C1 segment of cervical spinal cord (tissue), 14 donors: Measurements from ENCODE around the gene PRKCZ.
"Not testable (repeated sequence)": the region's sequence is repeated elsewhere in the genome, so short reads cannot be mapped to it uniquely, and the experiment has no call there.

Experiments
- DNase-seq, 14 donors: peaks; one replicate each; lab custom pipeline; 2025; lab: John Stamatoyannopoulos, UW

Gene PRKCZ

GRCh38 chr1:2114635-2115007, 64.4 kb downstream of the PRKCZ start:
- DNase-seq: not testable (repeated sequence)

GRCh38 chr1:2115008-2115641, 64.9 kb downstream of the PRKCZ start:
- DNase-seq: no peak

DNA sequence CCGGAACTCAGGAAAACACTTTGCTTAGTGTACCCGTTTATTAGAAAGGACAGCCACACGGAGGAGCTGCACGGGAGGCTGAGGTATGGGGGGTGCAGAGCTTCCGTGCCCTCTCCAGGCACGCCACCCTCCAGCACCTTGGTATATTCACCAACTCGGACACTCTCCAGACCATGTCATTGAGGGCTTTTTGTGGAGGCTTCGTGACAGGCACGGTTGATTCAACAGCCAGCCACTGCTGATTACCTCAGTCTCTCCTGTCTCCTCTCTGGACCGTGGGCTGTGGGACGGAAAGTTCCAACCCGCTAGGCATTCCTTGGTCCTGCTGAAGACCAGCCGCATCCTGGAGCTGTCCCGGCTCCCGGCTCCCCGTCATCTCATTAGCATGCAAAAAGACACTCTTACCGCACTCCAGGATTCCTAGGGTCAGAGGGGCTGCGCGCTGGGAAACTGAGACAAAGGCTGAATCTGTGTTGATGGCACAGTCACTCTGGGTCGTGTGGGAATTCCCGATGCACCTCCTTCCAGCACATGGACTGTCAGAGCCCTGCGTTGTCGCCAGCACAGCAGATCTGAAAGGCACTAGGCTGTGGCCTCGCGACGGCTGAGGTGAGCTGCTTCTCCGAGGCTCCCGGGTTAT, 65.6 kb downstream of the PRKCZ start:
- DNase-seq: peak in 1 of 14 donors; percentile 73

- no peak for DNase-seq
Measured at GRCh38 chr1:2119886-2120285, 69.7 kb downstream of the PRKCZ start.

- DNase-seq: no peak
Measured at GRCh38 chr1:2121101-2121691, 71.0 kb downstream of the PRKCZ start.

GRCh38 chr1:2121794-2122193, 71.6 kb downstream of the PRKCZ start:
- not testable (repeated sequence) for DNase-seq

DNA sequence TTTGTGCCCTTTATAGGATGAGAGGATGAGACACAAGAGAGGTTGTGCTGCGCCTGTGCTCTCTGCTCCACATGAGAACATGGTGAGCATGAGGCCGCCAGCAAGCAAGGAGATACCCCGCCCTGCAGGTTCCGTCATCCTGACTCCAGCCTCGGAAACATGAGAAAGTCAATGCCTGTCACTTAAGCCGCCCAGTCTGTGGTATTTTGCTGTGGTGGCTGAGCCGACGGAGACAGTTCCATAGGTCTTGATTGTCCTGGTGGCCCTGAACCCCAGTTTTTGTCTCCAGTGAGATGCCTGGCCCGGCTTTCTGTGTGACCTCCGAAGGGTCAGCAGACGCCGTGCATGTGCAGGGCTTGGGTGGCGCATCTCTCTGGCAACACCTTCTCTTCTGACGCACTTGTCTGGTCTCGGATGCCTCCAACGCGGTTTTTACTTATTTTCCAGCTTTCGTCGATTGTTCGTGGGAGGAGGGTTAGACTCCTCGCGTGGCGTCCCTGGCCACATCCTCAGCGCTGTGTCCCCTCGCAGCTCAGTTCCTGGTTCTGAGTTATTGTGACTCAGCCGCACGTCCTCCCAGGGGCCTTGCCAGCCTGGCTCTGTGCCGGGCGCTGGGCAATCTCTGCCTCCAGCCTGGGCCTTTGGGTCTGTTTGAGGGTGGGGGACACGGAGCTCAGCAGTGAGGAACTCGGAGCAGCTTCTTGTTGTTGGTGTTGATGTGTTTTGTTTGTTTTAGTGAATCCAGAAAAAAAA, 74.4 kb downstream of the PRKCZ start:
- peak in 7 of 14 donors; percentile 12 to 81 (median 29) for DNase-seq

GRCh38 chr1:2125350-2126211, 75.4 kb downstream of the PRKCZ start:
- peak in 2 of 14 donors; percentile 31 to 33 for DNase-seq

GRCh38 chr1:2126331-2127186, 76.3 kb downstream of the PRKCZ start:
- peak in 2 of 14 donors; percentile 36 to 56 for DNase-seq

GRCh38 chr1:2127187-2128145, 77.3 kb downstream of the PRKCZ start:
- peak in 10 of 14 donors; percentile 11 to 66 (median 42) for DNase-seq

GRCh38 chr1:2128189-2128901, 78.1 kb downstream of the PRKCZ start:
- DNase-seq: no peak

DNA sequence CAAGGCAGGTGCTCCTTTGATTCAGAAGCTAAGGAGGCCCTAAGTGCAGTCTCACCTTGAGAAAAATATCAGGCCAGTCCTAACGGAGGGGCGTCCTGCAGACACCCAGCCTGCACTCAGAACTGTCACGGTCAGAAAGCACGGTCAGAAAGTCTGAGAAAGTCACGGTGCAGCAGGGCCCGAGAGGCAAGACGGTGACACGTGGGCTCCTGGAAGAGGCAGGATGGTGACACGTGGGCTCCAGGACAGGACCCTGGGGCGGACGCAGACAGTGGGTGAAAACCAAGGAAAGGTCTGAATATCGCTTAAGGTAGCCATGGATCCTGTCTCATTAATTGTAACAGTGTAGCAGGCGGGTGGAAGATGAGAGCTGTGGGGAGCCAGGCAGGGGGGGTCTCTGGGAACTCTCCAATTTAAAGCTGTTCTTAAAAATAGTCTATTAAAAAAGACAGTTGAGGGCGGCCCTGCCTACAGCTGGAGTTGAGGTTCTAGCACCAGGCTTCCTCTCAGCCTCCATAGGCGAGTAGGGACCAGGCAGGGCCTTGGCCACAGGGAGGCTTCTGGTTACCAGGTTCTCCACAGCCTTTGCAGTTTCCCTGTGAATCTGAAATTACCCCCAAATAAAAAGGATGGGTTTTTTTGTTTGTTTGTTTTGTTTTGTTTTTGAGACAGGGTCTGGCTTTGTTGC, 79.2 kb downstream of the PRKCZ start:
- DNase-seq: no peak

DNA sequence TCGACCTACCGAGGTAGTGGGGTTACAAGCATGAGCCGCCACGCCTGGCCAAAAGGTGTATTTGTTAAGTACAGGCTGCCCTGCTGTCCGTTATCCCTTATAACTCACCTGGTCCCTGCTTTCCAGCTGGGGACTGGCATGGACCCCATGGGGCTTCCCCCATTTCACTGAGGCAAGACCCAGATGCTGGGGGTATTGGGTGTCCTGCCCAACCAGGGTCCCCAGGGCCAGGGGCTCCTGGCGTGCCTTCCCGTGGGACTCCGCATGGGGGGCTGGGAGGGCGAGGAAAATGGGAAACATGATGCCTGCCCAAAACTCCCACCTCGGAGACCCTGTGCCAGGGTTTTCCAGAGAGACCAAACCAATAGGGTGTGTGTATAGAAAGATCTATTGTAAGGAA, 79.9 kb downstream of the PRKCZ start:
- DNase-seq: no peak

- DNase-seq: no peak
Measured at GRCh38 chr1:2130871-2131289, 80.7 kb downstream of the PRKCZ start.

GRCh38 chr1:2132222-2133038, 82.2 kb downstream of the PRKCZ start:
- peak in 4 of 14 donors; percentile 24 to 59 (median 34) for DNase-seq

DNA sequence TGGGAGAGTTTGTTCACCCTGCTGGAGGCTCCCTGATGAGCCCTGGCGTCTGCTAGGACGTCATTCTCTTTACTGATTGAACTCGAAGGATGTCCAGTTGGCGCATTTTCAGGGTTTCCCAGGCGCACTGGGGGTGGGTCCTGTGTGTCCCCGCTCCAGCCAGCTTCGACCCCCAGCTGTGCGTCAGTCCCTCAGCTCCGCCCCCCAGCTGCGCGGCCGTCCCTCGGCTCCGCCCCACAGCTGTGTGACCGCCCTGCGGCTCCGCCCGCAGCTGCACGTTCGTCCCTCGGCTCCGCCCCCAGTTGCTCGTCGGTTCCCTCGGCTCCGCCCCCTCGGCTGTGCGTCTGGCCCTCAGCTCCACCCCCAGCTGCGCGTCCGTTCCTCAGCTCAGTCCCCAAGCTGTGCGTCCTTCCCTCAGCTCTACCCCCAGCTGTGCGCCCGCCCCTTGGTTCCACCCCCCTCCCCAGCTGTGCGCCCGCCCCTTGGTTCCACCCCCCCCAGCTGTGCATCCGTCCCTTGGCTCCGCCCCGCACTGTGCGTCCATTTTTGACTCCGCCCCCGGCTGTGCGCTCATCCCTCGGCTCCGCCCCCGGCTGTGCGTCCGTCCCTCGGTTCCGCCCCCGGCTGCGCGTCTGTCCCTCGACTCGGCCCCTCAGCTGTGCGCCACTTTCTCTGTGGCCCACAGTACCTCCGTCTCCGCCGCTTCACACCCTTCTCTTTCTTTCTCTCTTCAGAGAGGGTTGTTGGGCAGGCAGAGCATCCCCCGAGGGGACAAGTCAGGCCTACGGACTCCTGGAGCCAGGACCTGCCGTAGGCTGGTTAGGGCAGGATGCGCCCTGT, 83.0 kb downstream of the PRKCZ start:
- peak; percentile 61 to 99 (median 90) for DNase-seq
